MM.1S (cell line): ENCODE results near the gene ZNF385D.

Source experiments
- CTCF ChIP-seq: fragments of 300-600 bp; sonication (generic); IDR thresholded peaks from 2 replicates; pipeline ENCODE4 v1.5.1; 2016; ENCODE audit warnings: antibody characterized with exemption, low read length, mixed read lengths
- EZH2 ChIP-seq: fragments of 300-600 bp; sonication (generic); optimal IDR thresholded peaks from 2 replicates; pipeline ENCODE3; 2017; ENCODE audit warnings: low read depth, mild to moderate bottlenecking, antibody characterized with exemption, low read length, mixed read lengths
- EZH2phosphoT487 ChIP-seq: fragments of 300-600 bp; sonication (generic); IDR thresholded peaks from 2 replicates; pipeline ENCODE4 v1.6.1; 2018; ENCODE audit warnings: antibody characterized with exemption, low read length

- TF ChIP-seq CTCF: no peak
- no peak for TF ChIP-seq EZH2phosphoT487
- no peak for TF ChIP-seq EZH2
These were observed 165.7 kb downstream of the ZNF385D start for GRCh38 chr3:21585216-21585740.
